Measurements from ENCODE around the gene SEMA3B. TPM values are rescaled to one million over a fixed set of nuclear protein-coding genes. Genes with fewer than 3 reads are reported as not detected.

SEMA3B gene
- total RNA-seq, 1 experiment from 2014 or later: 7.6 TPM

GRCh38 chr3:50318163-50318562, 49.2 kb downstream of the SEMA3B start:
- peaks cover 29% of the 10 kb centered on the region for H3K4me1 Mint-ChIP-seq (ENCODE audit: insufficient read depth, unreplicated experiment)
- intact Hi-C loops (cut with micrococcal nuclease): no loop called here
- TF ChIP-seq CTCF (IDR thresholded peaks at IDR 0.05; ENCODE audit: unreplicated experiment): no peak
- BruUV-seq (replicated peaks): no TSS peak
- POLR2A ChIA-PET: interaction anchor here (0.7 to 1.7 kb wide), 4 partner anchors 10 to 26 kb away, joined by 5 to 21 read pairs (median 6); partner anchors contain the start of genes HYAL3, IFRD2, NAA80 and TUSC2
- CTCF ChIA-PET: interaction anchor here (1.1 to 1.3 kb wide), 4 partner anchors 10 to 18 kb away, joined by 3 to 6 read pairs (median 3); partner anchors contain the start of gene TUSC2
- DNase-seq (ENCODE audit: unreplicated experiment): no peak
- peaks cover 6% of the 10 kb centered on the region for H3K36me3 Mint-ChIP-seq (ENCODE audit: insufficient read depth, unreplicated experiment)
- no peak overlapping the region for H3K4me3 Mint-ChIP-seq (ENCODE audit: unreplicated experiment)
- H3K9me3 Mint-ChIP-seq (ENCODE audit: unreplicated experiment): no peaks in the 10 kb centered on the region
- H3K27me3 Mint-ChIP-seq (ENCODE audit: insufficient read depth, unreplicated experiment): no peaks in the 10 kb centered on the region
- H3K27ac Mint-ChIP-seq (ENCODE audit: low read depth, unreplicated experiment): no peak overlapping the region

- TF ChIP-seq CTCF (IDR thresholded peaks at IDR 0.05; ENCODE audit: unreplicated experiment): no peak
- H3K27ac Mint-ChIP-seq (ENCODE audit: low read depth, unreplicated experiment): no peak overlapping the region
- CTCF ChIA-PET: interaction anchor here (0.9 to 1.3 kb wide), 3 partner anchors 10 to 15 kb away, joined by 3 to 6 read pairs (median 3); partner anchors contain the start of gene TUSC2
- H3K4me3 Mint-ChIP-seq (ENCODE audit: unreplicated experiment): no peak overlapping the region
- DNase-seq (ENCODE audit: unreplicated experiment): no peak
- H3K36me3 Mint-ChIP-seq (ENCODE audit: insufficient read depth, unreplicated experiment): peaks cover 6% of the 10 kb centered on the region
- BruUV-seq (replicated peaks): no TSS peak
- H3K9me3 Mint-ChIP-seq (ENCODE audit: unreplicated experiment): no peaks in the 10 kb centered on the region
- no peaks in the 10 kb centered on the region for H3K27me3 Mint-ChIP-seq (ENCODE audit: insufficient read depth, unreplicated experiment)
- intact Hi-C loops (cut with micrococcal nuclease): no loop called here
- H3K4me1 Mint-ChIP-seq (ENCODE audit: insufficient read depth, unreplicated experiment): peaks cover 28% of the 10 kb centered on the region
- POLR2A ChIA-PET: interaction anchor here (0.7 to 1.6 kb wide), 5 partner anchors 9 to 26 kb away, joined by 3 to 7 read pairs (median 5); partner anchors contain the start of genes HYAL3, IFRD2 and NAA80
Measured at GRCh38 chr3:50318615-50319014, 49.7 kb downstream of the SEMA3B start.

GRCh38 chr3:50319181-50319893, 50.4 kb downstream of the SEMA3B start:
- no peaks in the 10 kb centered on the region for H3K27me3 Mint-ChIP-seq (ENCODE audit: insufficient read depth, unreplicated experiment)
- no TSS peak for BruUV-seq (replicated peaks)
- no peak for DNase-seq (ENCODE audit: unreplicated experiment)
- peaks cover 6% of the 10 kb centered on the region for H3K36me3 Mint-ChIP-seq (ENCODE audit: insufficient read depth, unreplicated experiment)
- ChIA-PET CTCF (interaction anchor here (0.7 to 1.3 kb wide), 5 partner anchors 9 to 21 kb away, joined by 3 to 6 read pairs (median 3); partner anchors contain the start of genes HYAL3, NAA80 and TUSC2), POLR2A (interaction anchor here (0.6 to 1.6 kb wide), 6 partner anchors 8 to 163 kb away, joined by 3 to 7 read pairs (median 4); partner anchors contain the start of gene IFRD2)
- H3K9me3 Mint-ChIP-seq (ENCODE audit: unreplicated experiment): no peaks in the 10 kb centered on the region
- H3K4me3 Mint-ChIP-seq (ENCODE audit: unreplicated experiment): peak overlapping the region; percentile 59
- no peak overlapping the region for H3K27ac Mint-ChIP-seq (ENCODE audit: low read depth, unreplicated experiment)
- TF ChIP-seq CTCF (IDR thresholded peaks at IDR 0.05; ENCODE audit: unreplicated experiment): no peak
- intact Hi-C loops (cut with micrococcal nuclease): no loop called here
- H3K4me1 Mint-ChIP-seq (ENCODE audit: insufficient read depth, unreplicated experiment): peaks cover 22% of the 10 kb centered on the region

GRCh38 chr3:50319894-50320625, 51.1 kb downstream of the SEMA3B start:
- no peak for DNase-seq (ENCODE audit: unreplicated experiment)
- TF ChIP-seq CTCF (IDR thresholded peaks at IDR 0.05; ENCODE audit: unreplicated experiment): no peak
- CTCF ChIA-PET: interaction anchor here (0.7 to 1.3 kb wide), 3 partner anchors 11 to 21 kb away, joined by 3 to 4 read pairs (median 3); partner anchors contain the start of genes HYAL3 and NAA80
- POLR2A ChIA-PET: interaction anchor here (0.6 to 5.0 kb wide), 8 partner anchors 9 to 164 kb away, joined by 3 to 25 read pairs (median 4); partner anchors contain the start of genes HYAL3, IFRD2 and NAA80
- no peaks in the 10 kb centered on the region for H3K27me3 Mint-ChIP-seq (ENCODE audit: insufficient read depth, unreplicated experiment)
- peak overlapping the region; percentile 98 for H3K27ac Mint-ChIP-seq (ENCODE audit: low read depth, unreplicated experiment)
- H3K4me3 Mint-ChIP-seq (ENCODE audit: unreplicated experiment): peak overlapping the region; percentile 80
- peaks cover 22% of the 10 kb centered on the region for H3K4me1 Mint-ChIP-seq (ENCODE audit: insufficient read depth, unreplicated experiment)
- BruUV-seq (replicated peaks): TSS peak; percentile 23
- intact Hi-C loops (cut with micrococcal nuclease): no loop called here
- peaks cover 6% of the 10 kb centered on the region for H3K36me3 Mint-ChIP-seq (ENCODE audit: insufficient read depth, unreplicated experiment)
- no peaks in the 10 kb centered on the region for H3K9me3 Mint-ChIP-seq (ENCODE audit: unreplicated experiment)

All from MCF 10A (cell line).